ENCODE data around the gene TUFT1.

DNA sequence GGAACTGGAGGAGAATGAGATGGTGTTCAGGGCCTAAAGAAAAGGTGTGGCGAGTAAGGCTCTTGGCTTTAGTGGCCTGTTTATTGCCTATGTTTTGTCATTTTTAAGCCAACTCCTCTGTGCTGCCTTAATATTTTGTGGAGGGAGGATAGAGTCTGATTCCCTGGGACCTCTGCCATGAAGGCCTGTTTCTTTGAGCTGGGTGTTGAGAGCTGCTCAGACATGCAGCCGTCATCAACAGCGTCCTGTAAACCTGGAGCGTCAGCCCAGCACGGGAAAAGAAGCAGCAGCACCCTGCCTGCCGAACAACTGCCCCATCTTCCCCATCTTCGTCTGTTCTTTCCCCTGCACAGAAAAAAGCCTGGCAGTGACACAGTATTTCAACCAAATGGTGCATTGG is 44.7 kb downstream of the TUFT1 start:
- TF ChIP-seq CTCF (IDR thresholded peaks at IDR 0.05) (no peak), POLR2AphosphoS5 (IDR thresholded peaks at IDR 0.05) (no peak), POLR2A (IDR thresholded peaks at IDR 0.05) (no peak)
